H4 (cell line): ENCODE data around the gene SUPT20H. TPM values are rescaled to one million over a fixed set of nuclear protein-coding genes. Genes with fewer than 3 reads are reported as not detected.

Source experiments
- DNase-seq: peaks from one replicate; pipeline ENCODE4 v3.0.0-alpha.2; 2015; ENCODE audit warnings: low spot score
- total RNA-seq: library from RNA; depleted of rRNA; stranded (reverse); fragments of >200 nt; shearing (Covaris generic); gene quantifications from 2 replicates; pipeline ENCODE4 v1.2.3, GENCODE V29; 2014; rRNA removed

SUPT20H gene
- total RNA-seq, result 23.8 and 24.5 TPM in 2 replicates

- DNase-seq, result peak; percentile 58
Measured at GRCh38 chr13:37058910-37059847, at the start of gene SUPT20H. TSS of gene SUPT20H (minus strand) at chr13:37059688. CDS start at chr13:37051490, 8,198 bp downstream.

GRCh38 chr13:37109051-37109678 is 49.7 kb upstream of the SUPT20H start:
- peak; percentile 10 for DNase-seq

DNA sequence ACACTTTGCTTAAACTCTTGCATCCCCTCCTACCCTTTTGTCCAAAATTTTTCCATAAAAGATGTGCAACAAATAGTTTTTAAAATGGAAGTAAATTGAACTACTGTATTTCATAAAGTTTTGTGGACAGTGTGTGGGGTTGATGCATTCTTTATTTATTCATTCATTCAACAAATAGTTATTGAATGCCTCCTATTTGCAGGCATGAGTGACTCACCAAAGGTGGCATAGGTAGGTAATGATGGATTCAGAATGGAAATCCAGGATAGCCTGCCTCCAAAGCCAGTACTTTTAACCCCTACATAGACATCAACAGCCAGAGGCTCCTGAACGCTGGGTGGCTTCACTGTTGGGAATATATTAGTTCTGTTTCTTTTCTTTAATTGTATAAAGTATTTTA is 48.4 kb upstream of the SUPT20H start:
- no peak for DNase-seq

DNA sequence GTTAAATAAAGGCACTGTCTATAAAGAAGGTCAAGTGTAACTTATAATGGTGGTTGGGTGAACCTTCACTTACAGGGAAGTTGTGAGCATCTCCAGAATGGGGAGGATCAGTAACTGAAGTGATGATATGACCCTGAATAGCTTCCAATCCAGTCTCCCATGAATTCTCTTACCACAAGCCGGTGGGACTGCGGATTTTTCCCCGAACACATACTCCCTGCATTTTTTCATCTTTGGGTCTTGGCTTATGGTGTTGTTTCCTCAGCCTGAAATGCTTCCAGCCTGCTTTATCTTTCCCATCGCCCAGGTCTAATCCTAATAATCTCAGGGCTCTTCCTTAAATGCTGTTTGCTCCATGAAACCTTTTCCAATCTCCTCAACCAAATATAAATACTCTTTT is 48.0 kb upstream of the SUPT20H start:
- no peak for DNase-seq

GRCh38 chr13:37106642-37107041 is 47.2 kb upstream of the SUPT20H start:
- no peak for DNase-seq

- no peak for DNase-seq
Measured at GRCh38 chr13:37105251-37105714, 45.8 kb upstream of the SUPT20H start, which contains the start of gene CSNK1A1L. TSS of gene CSNK1A1L (minus strand) at chr13:37105664. CDS start at chr13:37105256, 408 bp downstream.

DNA sequence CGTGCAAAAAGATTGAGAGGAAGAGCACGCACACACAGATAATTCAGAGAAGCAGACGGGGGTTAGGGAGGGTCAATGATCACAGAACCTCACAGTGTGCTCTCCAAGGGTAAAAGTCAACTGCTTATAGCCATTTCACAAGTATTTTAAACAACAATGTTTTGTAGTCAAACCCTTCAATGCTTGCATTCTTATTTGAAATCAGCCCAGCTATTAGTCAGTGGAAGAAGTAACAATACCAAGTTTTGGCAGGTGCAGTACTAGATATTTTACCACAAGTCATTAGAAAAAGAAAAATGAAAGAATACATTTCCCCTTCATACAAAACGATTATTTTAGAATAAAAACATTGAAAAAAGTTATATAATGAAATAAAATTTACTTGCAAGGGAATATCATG is 43.4 kb upstream of the SUPT20H start:
- no peak for DNase-seq

GRCh38 chr13:37101201-37101600 is 41.7 kb upstream of the SUPT20H start:
- no peak for DNase-seq

GRCh38 chr13:37100731-37101130 is 41.2 kb upstream of the SUPT20H start:
- DNase-seq, result no peak

- DNase-seq, result no peak
Measured at GRCh38 chr13:37097076-37097475, 37.6 kb upstream of the SUPT20H start.

GRCh38 chr13:37094840-37095239 is 35.4 kb upstream of the SUPT20H start:
- no peak for DNase-seq

GRCh38 chr13:37094099-37094498 is 34.6 kb upstream of the SUPT20H start:
- no peak for DNase-seq

GRCh38 chr13:37091835-37092234 is 32.3 kb upstream of the SUPT20H start:
- DNase-seq, result no peak

DNA sequence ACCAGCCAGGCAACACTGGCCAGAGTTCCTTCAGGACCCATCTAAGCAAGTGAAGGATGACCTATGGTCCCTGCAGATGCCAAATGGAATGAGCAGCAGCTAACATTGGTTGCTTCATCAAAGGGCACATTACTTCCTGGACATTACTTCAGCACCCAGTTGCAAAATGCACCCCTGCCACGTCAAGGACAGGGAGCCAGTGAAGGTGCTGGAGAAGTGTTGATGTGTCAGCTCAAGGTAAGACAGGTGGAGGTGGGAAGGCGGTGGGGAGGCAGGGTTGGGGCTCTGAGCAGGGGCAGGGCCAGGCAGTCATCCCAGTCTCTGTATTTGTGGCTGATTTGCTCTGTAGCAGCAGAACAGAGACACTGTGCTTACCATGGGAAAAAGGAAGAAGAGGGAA is 31.4 kb upstream of the SUPT20H start:
- no peak for DNase-seq

- DNase-seq, result no peak
Measured at GRCh38 chr13:37089495-37089894, 30.0 kb upstream of the SUPT20H start.

DNA sequence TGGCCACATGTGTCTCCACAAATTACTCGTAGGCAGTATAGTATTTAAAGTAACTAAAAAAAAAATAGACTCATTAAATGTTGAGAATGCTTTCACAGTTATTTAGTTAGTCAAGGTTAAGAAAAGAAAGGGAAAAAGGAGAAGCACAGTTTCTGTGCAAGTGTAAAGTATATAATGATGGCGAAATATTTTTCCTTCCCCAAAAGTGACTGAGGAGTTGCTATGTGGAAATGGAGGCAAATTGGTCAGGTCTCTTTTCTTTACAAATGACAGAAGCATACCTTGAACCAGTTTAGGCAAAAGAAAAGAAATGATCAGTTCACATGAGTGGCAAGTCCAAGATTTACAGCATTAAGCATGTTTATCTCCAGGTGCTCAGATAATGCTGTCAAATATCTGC is 28.0 kb upstream of the SUPT20H start:
- DNase-seq, result no peak

- DNase-seq, result no peak
Measured at GRCh38 chr13:37085606-37086005, 26.1 kb upstream of the SUPT20H start.

GRCh38 chr13:37076818-37077217 is 17.3 kb upstream of the SUPT20H start:
- no peak for DNase-seq

DNA sequence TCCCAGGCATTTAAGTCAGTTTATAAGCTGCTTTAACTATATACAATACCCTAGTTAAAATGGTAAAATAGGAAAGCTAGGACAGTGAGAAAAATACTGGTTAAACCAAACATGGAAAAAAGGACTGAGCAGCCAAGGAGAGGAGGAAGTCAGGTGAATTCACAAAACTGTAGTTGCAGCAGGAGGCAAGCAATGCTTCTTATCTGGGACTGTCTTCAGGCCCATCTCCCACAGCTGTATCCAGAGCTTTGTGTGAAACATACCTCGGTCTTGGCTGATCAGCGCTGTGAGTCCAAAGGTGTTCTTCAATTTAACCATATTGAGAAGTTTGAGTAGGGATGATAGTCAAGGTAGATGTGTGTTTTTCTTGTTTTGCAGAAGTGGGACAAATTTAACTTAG is 15.7 kb upstream of the SUPT20H start:
- no peak for DNase-seq

DNA sequence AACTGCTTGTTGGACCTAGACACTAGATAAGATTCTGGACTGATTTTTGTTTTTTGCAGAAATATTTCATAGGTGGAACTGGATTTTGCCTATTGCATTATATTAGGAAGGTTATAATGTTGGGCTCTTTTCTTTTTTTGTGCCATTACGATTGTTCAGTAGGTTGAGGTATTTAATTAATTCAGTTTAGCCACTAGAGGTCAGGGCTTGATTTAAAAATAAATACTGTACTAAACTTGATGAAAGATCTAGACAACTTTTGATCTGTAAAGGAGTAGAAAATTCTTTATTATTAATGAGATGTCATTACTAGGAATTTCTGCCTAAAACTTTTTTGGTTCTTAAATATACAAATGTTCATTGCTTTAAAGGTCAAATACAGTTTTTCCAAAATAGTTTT is 15.2 kb upstream of the SUPT20H start:
- peak; percentile 21 for DNase-seq

DNA sequence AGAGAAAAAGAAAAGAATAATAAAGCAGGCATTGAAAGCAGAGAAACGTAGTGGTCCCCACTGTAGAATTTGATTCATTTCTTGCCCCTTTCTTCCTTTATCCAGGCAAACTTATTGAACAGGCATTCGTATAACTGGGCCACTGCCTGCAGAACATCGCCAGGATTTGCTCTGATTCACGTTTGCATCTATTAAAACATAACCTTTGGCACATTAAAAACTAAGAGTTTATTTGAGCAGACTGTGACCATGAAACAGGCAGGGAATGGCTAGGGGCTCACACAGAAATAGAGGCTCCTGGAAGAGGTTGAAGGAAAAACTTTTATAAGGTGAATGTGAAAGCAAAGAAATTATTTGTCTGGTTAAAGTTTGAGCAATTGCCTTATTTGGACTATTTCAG is 12.5 kb upstream of the SUPT20H start:
- no peak for DNase-seq

DNA sequence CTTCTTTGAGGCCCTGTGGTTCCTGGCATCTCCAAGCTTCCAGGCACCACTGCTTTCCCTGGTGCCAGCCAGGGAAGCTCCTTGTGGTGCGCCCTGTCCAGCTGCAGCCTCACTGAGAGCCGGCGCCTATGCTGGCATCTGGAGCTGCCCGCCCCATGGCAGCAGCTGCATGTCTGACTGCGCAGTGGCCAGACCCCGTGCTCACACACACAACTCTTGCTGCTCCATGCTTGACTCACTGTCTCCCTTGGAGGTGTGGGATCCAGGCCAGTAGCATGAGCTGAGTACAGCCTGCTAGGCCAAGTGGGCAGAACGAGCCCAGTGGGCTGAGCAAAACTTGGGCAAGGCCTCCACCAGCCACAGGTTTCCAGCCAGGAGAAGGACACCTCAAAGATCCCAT is 11.5 kb upstream of the SUPT20H start:
- DNase-seq, result no peak

DNA sequence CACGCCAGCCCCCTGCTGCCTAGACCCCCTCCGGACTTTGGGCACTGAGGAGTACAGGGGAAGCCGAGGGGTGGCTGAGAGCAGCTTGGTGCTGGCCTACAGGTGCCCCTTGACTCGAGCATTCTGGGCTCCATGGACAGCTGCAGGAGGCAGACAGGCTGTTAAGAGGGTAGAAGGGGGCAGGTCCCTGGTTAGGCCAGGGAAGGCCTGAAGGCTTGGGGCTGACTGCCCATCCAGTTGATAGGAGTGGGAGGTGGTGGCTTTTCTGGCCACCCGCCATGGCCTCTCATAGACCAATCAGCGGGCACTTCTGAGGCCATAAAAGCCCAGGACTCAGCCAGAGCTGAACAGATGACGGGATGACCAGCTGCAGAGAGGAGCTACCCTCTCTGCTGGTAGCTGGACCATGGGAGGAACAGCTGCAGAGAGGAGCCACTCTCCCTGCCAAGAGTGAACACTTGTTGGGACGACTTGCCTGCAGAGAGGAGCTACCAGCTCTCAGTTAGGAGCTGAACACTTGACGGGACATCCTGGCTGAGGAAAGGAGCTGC is 10.7 kb upstream of the SUPT20H start:
- no peak for DNase-seq
